Measurements from ENCODE around the gene KLK14.

GRCh38 chr19:51083783-51084182, 1.1 kb upstream of the KLK14 start:
- no peak for TF ChIP-seq POLR2A (IDR thresholded peaks at IDR 0.05)
- TF ChIP-seq, protein P1, sequence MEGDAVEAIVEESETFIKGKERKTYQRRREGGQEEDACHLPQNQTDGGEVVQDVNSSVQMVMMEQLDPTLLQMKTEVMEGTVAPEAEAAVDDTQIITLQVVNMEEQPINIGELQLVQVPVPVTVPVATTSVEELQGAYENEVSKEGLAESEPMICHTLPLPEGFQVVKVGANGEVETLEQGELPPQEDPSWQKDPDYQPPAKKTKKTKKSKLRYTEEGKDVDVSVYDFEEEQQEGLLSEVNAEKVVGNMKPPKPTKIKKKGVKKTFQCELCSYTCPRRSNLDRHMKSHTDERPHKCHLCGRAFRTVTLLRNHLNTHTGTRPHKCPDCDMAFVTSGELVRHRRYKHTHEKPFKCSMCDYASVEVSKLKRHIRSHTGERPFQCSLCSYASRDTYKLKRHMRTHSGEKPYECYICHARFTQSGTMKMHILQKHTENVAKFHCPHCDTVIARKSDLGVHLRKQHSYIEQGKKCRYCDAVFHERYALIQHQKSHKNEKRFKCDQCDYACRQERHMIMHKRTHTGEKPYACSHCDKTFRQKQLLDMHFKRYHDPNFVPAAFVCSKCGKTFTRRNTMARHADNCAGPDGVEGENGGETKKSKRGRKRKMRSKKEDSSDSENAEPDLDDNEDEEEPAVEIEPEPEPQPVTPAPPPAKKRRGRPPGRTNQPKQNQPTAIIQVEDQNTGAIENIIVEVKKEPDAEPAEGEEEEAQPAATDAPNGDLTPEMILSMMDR (IDR thresholded peaks at IDR 0.05), result no peak
